Natural killer cell treated with Interleukin-12 subunit alpha and Interleukin-12 subunit beta and Interleukin-15 and Interleukin-18, amount 100 ng/mL, for 72 hours (primary cell): ENCODE results near the gene PLEKHA1. TPM values are rescaled to one million over a fixed set of nuclear protein-coding genes. Genes with fewer than 3 reads are reported as not detected.

Experiments
- ATAC-seq, 2 donors: fragments of 150-1000 bp; cut with Tn5 transposase in 1 of 2; sonication (Bioruptor Pico), chemical (Tn5 transposase) in 1 of 2; 2 replicates each; pipeline ENCODE4 v1.10.0; 2021
- DNase-seq: peaks from one replicate; pipeline ENCODE4 v3.0.0; 2022; ENCODE audit warnings: low spot score
- H3K27ac Mint-ChIP-seq, 2 donors: 1 replicate in 1 of 2; 2 replicates in 1 of 2; pipeline ENCODE4 v1.8.0; 2022; ENCODE audit warnings: mixed read lengths in 2 of 2, mild to moderate bottlenecking in 1 of 2, moderate library complexity in 1 of 2
- H3K27me3 Mint-ChIP-seq, 2 donors: 1 replicate in 1 of 2; 2 replicates in 1 of 2; pipeline ENCODE4 v1.8.0; 2022; ENCODE audit warnings: mixed read lengths in 2 of 2
- H3K36me3 Mint-ChIP-seq: one replicate; pipeline ENCODE4 v1.8.0; 2022; ENCODE audit warnings: mixed read lengths
- H3K4me1 Mint-ChIP-seq, 2 donors: 1 replicate in 1 of 2; 2 replicates in 1 of 2; pipeline ENCODE4 v1.8.0; 2022; ENCODE audit warnings: low read depth in 2 of 2, mixed read lengths in 2 of 2, mild to moderate bottlenecking in 1 of 2
- H3K4me3 Mint-ChIP-seq: one replicate; pipeline ENCODE4 v1.8.0; 2022; ENCODE audit warnings: mixed read lengths
- H3K9me3 Mint-ChIP-seq: 2 replicates; pipeline ENCODE4 v1.8.0; 2022; ENCODE audit warnings: mixed read lengths
- total RNA-seq, 2 donors: library from RNA; stranded (reverse); gene quantifications; one replicate each; pipeline ENCODE4 v1.2.3, GENCODE V29; 2022

Gene PLEKHA1
- total RNA-seq, 2 donors from 2014 or later = 4.4 to 7.9 TPM

GRCh38 chr10:122376364-122376961, 2.0 kb downstream of the PLEKHA1 start:
- H3K27me3 Mint-ChIP-seq = peaks cover 2 to 13% of the 10 kb centered on the region in 2 donors
- peaks cover 30 to 40% of the 10 kb centered on the region in 2 donors for H3K4me1 Mint-ChIP-seq
- ATAC-seq (no peak), DNase-seq (no peak)
- H3K9me3 Mint-ChIP-seq = no peaks in the 10 kb centered on the region
- no peak overlapping the region for H3K4me3 Mint-ChIP-seq
- no peak overlapping the region for H3K27ac Mint-ChIP-seq
- no peaks in the 10 kb centered on the region for H3K36me3 Mint-ChIP-seq

DNA sequence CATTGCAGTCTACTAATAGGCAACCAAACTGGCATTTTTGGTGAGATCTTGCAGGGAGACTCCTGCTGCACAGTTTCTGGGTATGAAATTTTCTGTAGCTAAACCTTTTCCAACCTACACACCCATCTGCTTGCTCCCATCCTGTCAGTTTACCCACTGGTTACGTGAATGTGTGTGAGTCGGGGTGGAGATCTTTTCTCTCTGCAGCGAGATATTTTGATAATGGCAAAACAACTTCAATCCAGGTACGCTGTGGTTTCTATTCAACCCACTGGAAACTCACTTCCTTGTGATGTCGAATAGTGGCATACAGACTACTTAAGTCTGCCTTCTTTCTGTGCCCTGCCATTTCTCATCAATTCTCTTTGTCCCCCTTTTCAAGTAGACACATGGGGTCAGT, 4.5 kb downstream of the PLEKHA1 start:
- no peak for ATAC-seq
- H3K4me3 Mint-ChIP-seq = no peak overlapping the region
- H3K9me3 Mint-ChIP-seq = no peaks in the 10 kb centered on the region
- no peak overlapping the region for H3K27ac Mint-ChIP-seq
- H3K36me3 Mint-ChIP-seq = no peaks in the 10 kb centered on the region
- peaks cover 32 to 48% of the 10 kb centered on the region in 2 donors for H3K4me1 Mint-ChIP-seq
- no peaks in the 10 kb centered on the region for H3K27me3 Mint-ChIP-seq
- DNase-seq = no peak

DNA sequence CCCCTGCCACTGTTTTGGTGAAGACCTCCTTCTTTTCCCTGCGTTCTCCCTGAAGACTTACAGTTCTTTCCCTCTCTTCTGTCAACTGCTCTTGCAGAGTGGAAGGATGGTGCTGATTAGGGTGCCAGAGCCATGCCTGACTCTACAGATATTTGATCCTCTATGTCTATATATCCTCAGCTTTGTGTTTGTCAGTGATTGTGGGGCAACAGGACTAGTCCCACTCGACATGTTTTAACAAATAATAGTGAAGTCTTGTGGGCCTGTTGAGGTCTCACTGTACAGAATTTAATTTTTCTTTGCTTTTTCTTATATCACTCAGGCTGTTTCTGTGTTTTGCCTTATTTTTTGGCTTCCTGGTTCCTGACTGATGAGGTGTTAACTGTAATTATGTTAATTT, 5.0 kb downstream of the PLEKHA1 start:
- H3K27ac Mint-ChIP-seq = no peak overlapping the region
- no peak for ATAC-seq
- no peaks in the 10 kb centered on the region for H3K9me3 Mint-ChIP-seq
- H3K4me3 Mint-ChIP-seq = no peak overlapping the region
- no peaks in the 10 kb centered on the region for H3K27me3 Mint-ChIP-seq
- H3K36me3 Mint-ChIP-seq = no peaks in the 10 kb centered on the region
- peaks cover 30 to 46% of the 10 kb centered on the region in 2 donors for H3K4me1 Mint-ChIP-seq
- DNase-seq = no peak

DNA sequence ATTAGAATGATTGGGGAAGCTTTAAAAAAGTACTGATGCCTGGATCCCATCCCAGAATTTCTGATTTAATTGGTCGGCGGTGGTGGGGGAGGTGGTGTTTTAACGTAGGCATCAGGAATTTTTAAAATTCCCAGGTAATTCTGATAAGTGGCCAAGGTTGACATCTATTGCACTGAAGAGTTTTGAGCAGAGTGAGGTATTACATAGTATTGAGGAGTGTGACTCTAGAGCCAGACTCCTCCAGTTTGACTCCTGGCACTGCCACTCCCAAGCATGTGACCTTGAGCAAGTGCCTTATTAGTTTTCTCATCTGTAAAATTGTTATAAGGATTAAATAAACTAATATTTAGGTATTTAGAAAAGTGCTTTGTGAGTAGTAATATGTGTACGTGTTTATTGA, 6.2 kb downstream of the PLEKHA1 start:
- Mint-ChIP-seq H3K9me3 (no peaks in the 10 kb centered on the region), H3K27ac (peak overlapping the region in 1 of 2 donors; percentile 5), H3K36me3 (no peaks in the 10 kb centered on the region), H3K27me3 (no peaks in the 10 kb centered on the region), H3K4me3 (no peak overlapping the region), H3K4me1 (peaks cover 27 to 40% of the 10 kb centered on the region in 2 donors)
- ATAC-seq (no peak), DNase-seq (no peak)

- H3K4me1 Mint-ChIP-seq = peaks cover 32 to 39% of the 10 kb centered on the region in 2 donors
- H3K27me3 Mint-ChIP-seq = no peaks in the 10 kb centered on the region
Measured at GRCh38 chr10:122381680-122382079, 7.2 kb downstream of the PLEKHA1 start.

GRCh38 chr10:122386514-122386913, 12.0 kb downstream of the PLEKHA1 start:
- H3K27ac Mint-ChIP-seq = no peak overlapping the region
- DNase-seq (no peak), ATAC-seq (no peak)
- H3K27me3 Mint-ChIP-seq = no peaks in the 10 kb centered on the region
- no peak overlapping the region for H3K4me3 Mint-ChIP-seq
- H3K36me3 Mint-ChIP-seq = no peaks in the 10 kb centered on the region
- H3K9me3 Mint-ChIP-seq = no peaks in the 10 kb centered on the region
- H3K4me1 Mint-ChIP-seq = peaks cover 42 to 50% of the 10 kb centered on the region in 2 donors

More at GRCh38 chr10:122381680-122382079, 7.2 kb downstream of the PLEKHA1 start:
- Mint-ChIP-seq H3K9me3 (no peaks in the 10 kb centered on the region), H3K27ac (no peak overlapping the region), H3K36me3 (no peaks in the 10 kb centered on the region), H3K4me3 (no peak overlapping the region)
- DNase-seq = no peak
- no peak for ATAC-seq

DNA sequence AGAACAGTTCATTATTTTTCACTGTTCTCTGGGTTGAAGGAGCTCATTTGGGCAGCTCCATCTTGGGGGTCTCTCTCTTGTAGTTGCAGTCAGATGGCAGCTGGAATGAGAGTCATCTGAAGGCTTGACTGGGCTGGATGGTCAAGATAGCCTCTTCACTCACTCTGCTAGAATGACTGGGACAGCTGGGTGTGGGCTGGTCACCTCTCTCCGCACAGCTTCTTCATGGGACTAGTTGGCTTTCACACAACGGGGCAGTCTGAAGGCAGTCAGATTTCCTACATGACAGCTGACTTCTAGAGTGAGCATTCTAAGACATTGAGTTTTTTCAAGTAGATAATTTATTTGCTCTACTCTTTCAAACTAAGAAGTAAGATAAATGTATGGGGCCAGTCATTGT, 13.1 kb downstream of the PLEKHA1 start:
- Mint-ChIP-seq H3K36me3 (no peaks in the 10 kb centered on the region), H3K9me3 (no peaks in the 10 kb centered on the region), H3K4me1 (peaks cover 38 to 50% of the 10 kb centered on the region in 2 donors), H3K27me3 (no peaks in the 10 kb centered on the region), H3K27ac (peak overlapping the region in 1 of 2 donors; percentile 38), H3K4me3 (no peak overlapping the region)
- DNase-seq = no peak
- no peak for ATAC-seq

DNA sequence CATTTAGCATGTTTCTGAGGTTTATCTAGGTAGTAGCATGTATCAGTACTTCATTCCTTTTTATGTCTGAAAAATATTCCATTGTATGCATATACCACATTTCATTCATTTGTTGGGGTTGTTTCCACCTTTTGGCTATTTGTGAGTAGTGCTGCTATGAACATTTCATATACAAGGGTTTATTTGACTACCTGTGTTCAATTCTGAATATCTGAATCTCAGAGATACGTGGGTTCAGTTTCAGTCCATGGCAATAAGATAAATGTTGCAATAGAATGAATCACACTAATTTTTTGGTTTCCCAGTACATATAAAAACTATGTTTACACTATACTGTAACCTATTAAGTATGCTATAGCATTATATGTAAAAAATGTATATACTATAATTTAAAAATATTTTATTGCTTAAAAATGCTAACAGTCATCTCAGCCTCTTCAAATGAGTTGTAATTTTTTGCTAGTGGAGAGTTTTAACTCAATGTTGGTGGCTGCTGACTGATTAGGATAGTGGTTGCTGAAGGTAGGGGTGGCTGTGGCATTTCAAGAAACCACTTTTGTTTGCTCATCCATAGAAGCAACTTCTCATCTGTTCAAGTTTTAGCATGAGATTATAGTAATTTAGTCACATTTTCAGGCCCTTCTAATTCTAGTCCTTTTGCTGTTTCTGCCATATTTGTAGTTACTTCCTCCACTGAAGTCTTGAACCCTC, 13.9 kb downstream of the PLEKHA1 start:
- Mint-ChIP-seq H3K9me3 (no peaks in the 10 kb centered on the region), H3K4me1 (peaks cover 35 to 50% of the 10 kb centered on the region in 2 donors), H3K36me3 (no peaks in the 10 kb centered on the region), H3K4me3 (peak overlapping the region; percentile 3), H3K27ac (peak overlapping the region in 1 of 2 donors; percentile 51), H3K27me3 (no peaks in the 10 kb centered on the region)
- ATAC-seq = peak; percentile 67 to 84
- no peak for DNase-seq

GRCh38 chr10:122390271-122390670, 15.8 kb downstream of the PLEKHA1 start:
- Mint-ChIP-seq H3K36me3 (no peaks in the 10 kb centered on the region), H3K4me3 (peak overlapping the region; percentile 33), H3K9me3 (no peaks in the 10 kb centered on the region), H3K4me1 (peaks cover 31 to 49% of the 10 kb centered on the region in 2 donors), H3K27ac (no peak overlapping the region), H3K27me3 (no peaks in the 10 kb centered on the region)
- no peak for DNase-seq
- no peak for ATAC-seq

DNA sequence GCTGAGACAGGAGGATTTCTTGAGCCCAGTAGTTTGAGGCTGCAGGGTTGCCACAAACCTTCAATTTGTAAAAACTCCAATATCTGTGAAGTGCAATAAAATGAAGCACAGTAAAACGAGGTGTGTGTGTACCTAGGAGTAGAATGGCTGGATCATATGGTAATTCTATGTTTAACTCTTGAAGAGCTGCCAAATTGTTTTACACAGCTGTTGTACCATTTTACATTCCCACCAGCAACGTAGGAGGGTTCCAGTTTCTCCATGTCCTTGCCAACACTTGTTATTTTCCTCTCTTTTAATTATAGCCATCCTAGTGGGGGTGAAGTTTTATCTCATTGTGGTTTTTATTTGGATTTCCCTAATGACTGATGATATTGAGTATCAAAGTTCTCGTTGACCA, 16.2 kb downstream of the PLEKHA1 start:
- H3K4me1 Mint-ChIP-seq = peaks cover 33 to 45% of the 10 kb centered on the region in 2 donors
- H3K27me3 Mint-ChIP-seq = no peaks in the 10 kb centered on the region
- no peak for ATAC-seq
- H3K27ac Mint-ChIP-seq = no peak overlapping the region
- no peak for DNase-seq
- H3K9me3 Mint-ChIP-seq = no peaks in the 10 kb centered on the region
- H3K36me3 Mint-ChIP-seq = no peaks in the 10 kb centered on the region
- no peak overlapping the region for H3K4me3 Mint-ChIP-seq

GRCh38 chr10:122391875-122392274, 17.4 kb downstream of the PLEKHA1 start:
- Mint-ChIP-seq H3K9me3 (no peaks in the 10 kb centered on the region), H3K27ac (peak overlapping the region in 1 of 2 donors; percentile 51), H3K4me3 (no peak overlapping the region), H3K4me1 (peaks cover 27 to 35% of the 10 kb centered on the region in 2 donors), H3K36me3 (peaks cover under 1% of the 10 kb centered on the region), H3K27me3 (no peaks in the 10 kb centered on the region)
- DNase-seq = no peak
- ATAC-seq = no peak

DNA sequence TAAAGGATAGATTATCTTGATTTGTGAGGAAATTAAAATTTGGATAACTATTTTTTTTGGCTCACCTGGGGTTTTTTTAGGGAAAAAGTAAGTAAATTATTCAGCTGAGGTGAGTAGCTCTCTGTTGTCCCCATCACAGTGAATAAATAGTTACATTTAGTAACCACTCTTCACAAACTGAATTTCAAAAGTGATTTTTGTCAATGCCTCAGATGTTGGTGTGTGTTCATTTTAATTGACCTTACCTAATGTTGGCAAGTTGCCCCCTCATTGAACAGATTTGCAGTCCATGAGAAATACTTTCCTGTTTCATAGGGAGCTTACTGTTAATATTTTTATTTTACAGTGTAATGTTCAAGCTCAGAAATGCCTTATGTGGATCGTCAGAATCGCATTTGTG, 18.3 kb downstream of the PLEKHA1 start:
- no peak for DNase-seq
- Mint-ChIP-seq H3K9me3 (no peaks in the 10 kb centered on the region), H3K4me3 (no peak overlapping the region), H3K27me3 (no peaks in the 10 kb centered on the region), H3K27ac (no peak overlapping the region), H3K36me3 (peaks cover 5% of the 10 kb centered on the region), H3K4me1 (peaks cover 24 to 29% of the 10 kb centered on the region in 2 donors)
- no peak for ATAC-seq

DNA sequence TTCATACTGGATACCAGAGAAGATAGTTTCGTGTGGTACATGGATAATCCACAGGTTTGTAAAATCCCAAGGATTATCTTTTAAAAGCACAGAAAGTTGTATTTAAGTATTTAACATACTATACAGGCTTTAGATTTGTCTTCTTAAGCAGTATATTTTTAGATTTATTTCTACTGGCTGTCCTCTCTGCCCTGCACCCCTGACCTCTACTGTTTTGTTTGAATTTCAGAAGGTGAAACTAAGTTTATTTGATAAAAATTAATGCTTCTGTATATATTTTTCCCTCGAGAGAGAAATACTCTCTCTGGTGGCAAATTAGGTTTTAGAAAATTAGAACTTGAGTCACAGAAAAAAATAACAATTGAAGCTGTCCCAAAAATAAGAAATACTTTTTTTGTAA, 18.8 kb downstream of the PLEKHA1 start:
- H3K36me3 Mint-ChIP-seq = peaks cover 5% of the 10 kb centered on the region
- H3K4me3 Mint-ChIP-seq = no peak overlapping the region
- H3K4me1 Mint-ChIP-seq = peaks cover 24% of the 10 kb centered on the region in 2 donors
- ATAC-seq (no peak), DNase-seq (no peak)
- H3K27me3 Mint-ChIP-seq = no peaks in the 10 kb centered on the region
- H3K9me3 Mint-ChIP-seq = no peaks in the 10 kb centered on the region
- no peak overlapping the region for H3K27ac Mint-ChIP-seq

DNA sequence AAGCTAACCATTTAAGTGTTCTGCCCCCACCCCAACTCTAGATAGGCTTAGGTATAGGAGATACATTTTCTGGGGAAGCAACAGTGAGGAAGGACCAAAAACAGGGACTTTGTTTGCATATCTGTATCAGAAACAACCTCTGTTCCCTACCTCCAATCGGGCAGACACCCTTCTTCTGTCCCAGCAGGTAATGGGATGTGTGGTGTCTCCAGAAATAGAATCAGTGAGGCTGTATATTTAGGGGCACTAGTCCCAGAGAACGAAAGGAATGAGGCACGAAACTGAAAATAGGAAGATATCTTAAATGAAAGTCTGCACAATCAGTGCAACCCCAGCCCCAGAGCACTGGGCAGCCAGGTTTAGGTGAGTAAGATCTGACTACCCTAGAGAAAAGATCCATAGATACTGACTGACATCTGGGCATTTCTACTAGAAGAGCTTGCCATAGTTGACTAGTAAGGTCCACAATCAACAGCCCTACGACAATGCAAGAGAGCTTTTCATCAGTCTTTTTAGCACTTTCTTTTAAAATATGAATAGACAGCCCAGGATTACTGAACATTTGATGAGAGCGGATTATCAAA, 28.1 kb downstream of the PLEKHA1 start:
- DNase-seq (no peak), ATAC-seq (no peak)
- Mint-ChIP-seq H3K9me3 (no peaks in the 10 kb centered on the region), H3K27me3 (no peaks in the 10 kb centered on the region), H3K4me3 (no peak overlapping the region), H3K36me3 (no peaks in the 10 kb centered on the region), H3K27ac (no peak overlapping the region), H3K4me1 (peaks cover 6 to 11% of the 10 kb centered on the region in 2 donors)
